Measurements from ENCODE around the gene DLL1.
A peak's percentile ranks its signal among the peaks of the same experiment; 100 is the strongest.
"Not testable (repeated sequence)": the region's sequence is repeated elsewhere in the genome, so short reads cannot be mapped to it uniquely, and the experiment has no call there.

Gene DLL1

GRCh38 chr6:170290296-170291128, at the start of gene DLL1:
Gene DLL1, minus strand, starts transcription at chr6:170291078. Its CDS starts 939 bp downstream, at chr6:170290139.
- no peak for DNase-seq (ENCODE audit: low spot score)

GRCh38 chr6:170335199-170335598, 44.3 kb upstream of the DLL1 start:
- not testable (repeated sequence) for DNase-seq (ENCODE audit: low spot score)

- DNase-seq (ENCODE audit: low spot score) = no peak
Measured at GRCh38 chr6:170329321-170329720, 38.4 kb upstream of the DLL1 start.

- DNase-seq (ENCODE audit: low spot score) = no peak
Measured at GRCh38 chr6:170317718-170318117, 26.8 kb upstream of the DLL1 start.

GRCh38 chr6:170317076-170317475, 26.2 kb upstream of the DLL1 start:
- no peak for DNase-seq (ENCODE audit: low spot score)

GRCh38 chr6:170316071-170316470, 25.2 kb upstream of the DLL1 start:
- DNase-seq (ENCODE audit: low spot score) = no peak

GRCh38 chr6:170314983-170315382, 24.1 kb upstream of the DLL1 start:
- no peak for DNase-seq (ENCODE audit: low spot score)

- no peak for DNase-seq (ENCODE audit: low spot score)
Measured at GRCh38 chr6:170313716-170314295, 22.9 kb upstream of the DLL1 start.

GRCh38 chr6:170312876-170313275, 22.0 kb upstream of the DLL1 start:
- no peak for DNase-seq (ENCODE audit: low spot score)

GRCh38 chr6:170311696-170312095, 20.8 kb upstream of the DLL1 start:
- DNase-seq (ENCODE audit: low spot score) = no peak

- no peak for DNase-seq (ENCODE audit: low spot score)
Measured at GRCh38 chr6:170308761-170309160, 17.9 kb upstream of the DLL1 start.

- DNase-seq (ENCODE audit: low spot score) = no peak
Measured at GRCh38 chr6:170307080-170307545, 16.2 kb upstream of the DLL1 start.

GRCh38 chr6:170306324-170307079, 15.6 kb upstream of the DLL1 start, which contains the start of gene FAM120B:
Gene FAM120B, plus strand, starts transcription at chr6:170306758. Its CDS starts 10,633 bp downstream, at chr6:170317391.
- DNase-seq (ENCODE audit: low spot score) = peak; percentile 98

- no peak for DNase-seq (ENCODE audit: low spot score)
Measured at GRCh38 chr6:170305805-170306323, 15.0 kb upstream of the DLL1 start.

GRCh38 chr6:170301184-170301583, 10.3 kb upstream of the DLL1 start:
- DNase-seq (ENCODE audit: low spot score) = no peak

GRCh38 chr6:170298688-170299087, 7.8 kb upstream of the DLL1 start:
- DNase-seq (ENCODE audit: low spot score) = no peak

- no peak for DNase-seq (ENCODE audit: low spot score)
Measured at GRCh38 chr6:170297576-170298330, 6.9 kb upstream of the DLL1 start.

- DNase-seq (ENCODE audit: low spot score) = no peak
Measured at GRCh38 chr6:170296746-170297575, 6.1 kb upstream of the DLL1 start.

GRCh38 chr6:170296423-170296745, 5.5 kb upstream of the DLL1 start:
- no peak for DNase-seq (ENCODE audit: low spot score)

- DNase-seq (ENCODE audit: low spot score) = peak; percentile 75
Measured at GRCh38 chr6:170295510-170296422, 4.9 kb upstream of the DLL1 start.
